NCI-H82 treated with DMSO at 0.1 percent for 48 hours (cell line): ENCODE measurements around the gene DEUP1.
"Not testable (repeated sequence)": the region's sequence is repeated elsewhere in the genome, so short reads cannot be mapped to it uniquely, and the experiment has no call there.

Source experiments
- DNase-seq: peaks from one replicate; lab custom pipeline; 2025; ENCODE audit not compliant: unreplicated experiment; lab: John Stamatoyannopoulos, UW

DEUP1 gene

DNA sequence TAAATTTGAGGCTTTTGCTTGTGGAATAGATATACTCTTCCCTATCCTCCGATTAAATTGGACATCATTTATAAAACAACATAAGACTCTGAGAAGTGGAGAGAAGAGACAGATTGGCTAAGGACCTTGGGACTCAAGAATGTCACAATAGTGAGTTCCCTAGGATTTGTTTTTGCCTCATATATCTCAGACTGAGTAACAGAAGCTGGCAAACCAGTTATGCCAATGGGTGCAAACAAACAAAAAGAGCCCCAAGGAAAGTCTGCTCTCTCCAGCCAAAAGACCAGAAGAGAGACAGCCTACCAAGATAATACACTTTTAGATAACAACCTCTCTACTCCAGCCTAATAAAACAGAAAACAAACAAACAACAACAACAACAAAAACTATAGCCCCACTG is 28.9 kb downstream of the DEUP1 start:
- DNase-seq = no peak

DNA sequence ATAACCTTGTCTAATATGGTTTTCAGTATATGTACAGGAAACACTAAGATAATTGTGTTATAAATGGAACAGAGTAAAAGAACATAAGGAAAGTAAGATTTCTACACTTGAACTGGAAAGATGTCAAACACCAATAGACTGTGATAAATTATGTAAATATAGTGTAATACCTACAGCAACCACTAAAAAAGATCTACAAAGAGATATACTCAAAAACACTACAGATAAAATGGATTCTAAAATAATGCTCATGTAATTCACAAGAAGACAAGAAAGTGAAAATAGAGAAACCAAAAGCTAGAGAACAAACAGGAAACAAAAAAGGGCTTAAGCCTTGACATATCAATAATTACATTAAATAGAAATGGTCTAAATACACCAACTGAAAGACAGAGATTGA is 30.9 kb downstream of the DEUP1 start:
- DNase-seq = no peak

DNA sequence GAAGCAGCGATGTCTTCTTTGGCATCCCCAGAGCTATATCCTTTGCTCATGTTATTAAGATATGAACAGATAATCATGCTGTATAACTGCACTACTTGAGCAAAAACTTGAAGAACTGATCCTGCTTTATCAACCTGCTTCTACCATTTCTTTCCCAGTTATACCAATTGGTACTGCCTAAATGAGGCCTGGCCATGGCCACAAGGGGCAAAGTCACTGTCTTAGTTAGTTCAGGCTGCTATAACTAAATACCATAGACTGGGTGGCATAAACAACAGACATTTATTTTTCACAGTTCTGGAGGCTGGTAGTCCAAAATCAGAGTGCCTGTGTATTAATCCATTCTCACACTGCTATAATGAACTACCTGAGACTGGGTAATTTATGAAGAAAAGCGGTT is 37.5 kb downstream of the DEUP1 start:
- DNase-seq = no peak

DNA sequence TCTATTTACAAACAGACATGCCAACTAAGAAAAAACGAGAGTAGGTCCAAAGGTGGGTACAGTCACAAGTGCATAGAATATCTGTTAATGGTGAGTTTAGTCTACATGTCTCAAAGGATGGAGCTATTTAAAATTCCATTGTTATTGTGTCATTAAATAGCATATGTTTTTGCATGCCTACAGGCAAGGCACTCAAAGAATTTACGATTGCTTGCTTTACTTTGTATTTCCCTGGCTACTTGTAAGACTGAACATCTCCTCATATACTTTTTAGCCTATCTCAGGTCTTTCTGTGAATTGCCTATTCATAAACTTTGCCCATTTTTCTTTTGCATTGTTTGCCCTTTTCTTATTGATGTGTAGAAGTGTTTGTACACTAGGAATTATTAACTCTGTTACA is 39.7 kb downstream of the DEUP1 start:
- no peak for DNase-seq

DNA sequence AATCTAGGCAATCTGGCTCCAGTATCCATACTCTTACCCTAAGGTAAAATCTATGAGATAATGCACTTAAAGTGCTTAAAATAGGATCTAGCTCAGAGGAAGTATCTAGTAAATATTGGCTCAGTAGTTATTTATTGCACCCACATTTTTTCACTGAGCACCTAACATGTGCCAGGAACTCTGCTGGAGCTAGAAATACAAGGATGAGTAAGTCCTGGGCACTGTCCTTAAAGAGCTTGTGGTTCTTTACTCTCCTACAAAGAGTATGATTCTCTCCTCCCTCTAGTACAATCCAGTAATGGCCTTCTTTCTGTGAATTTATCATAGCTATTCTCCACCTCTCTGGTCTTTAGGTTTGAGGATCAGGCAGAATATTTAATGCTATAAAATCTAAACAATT is 59.2 kb downstream of the DEUP1 start:
- no peak for DNase-seq

DNA sequence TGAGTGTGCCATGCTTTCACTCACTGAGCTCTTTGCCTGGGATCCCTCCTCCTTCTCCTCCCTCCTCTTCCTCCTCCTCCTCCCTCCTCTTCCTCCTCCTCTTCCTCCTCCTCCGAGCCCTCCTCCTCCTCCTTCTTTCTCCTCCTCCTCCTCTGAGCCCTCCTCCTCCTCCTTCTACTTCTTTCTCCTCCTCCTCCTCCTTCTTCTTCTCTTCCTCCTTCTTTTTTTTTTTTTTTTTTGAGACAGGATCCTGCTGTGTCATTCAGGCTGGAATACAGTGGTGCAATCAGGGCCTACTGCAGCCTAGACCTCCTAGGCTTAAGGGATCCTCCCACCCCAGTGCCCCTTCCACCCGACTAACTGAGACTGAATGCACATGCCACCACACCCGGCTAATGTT is 62.3 kb downstream of the DEUP1 start:
- no peak for DNase-seq

DNA sequence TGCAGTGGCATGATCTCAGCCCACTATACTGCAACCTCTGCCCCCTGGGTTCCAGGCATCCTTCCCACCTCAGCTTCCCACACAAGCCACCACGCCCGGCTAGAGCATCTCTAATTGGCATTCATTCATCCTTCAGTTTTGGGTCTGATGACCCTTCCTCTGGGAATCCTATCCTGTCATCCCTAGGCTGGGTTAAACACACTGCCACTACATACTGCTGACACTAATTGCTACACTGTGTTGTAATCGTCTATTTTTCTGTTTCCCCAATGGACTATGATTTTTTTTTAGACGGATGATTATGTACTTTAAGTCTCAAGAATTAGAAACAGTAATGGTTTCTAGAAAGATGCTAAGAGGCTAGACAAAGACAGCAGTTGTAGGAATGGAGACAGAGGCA is 62.8 kb downstream of the DEUP1 start:
- no peak for DNase-seq

DNA sequence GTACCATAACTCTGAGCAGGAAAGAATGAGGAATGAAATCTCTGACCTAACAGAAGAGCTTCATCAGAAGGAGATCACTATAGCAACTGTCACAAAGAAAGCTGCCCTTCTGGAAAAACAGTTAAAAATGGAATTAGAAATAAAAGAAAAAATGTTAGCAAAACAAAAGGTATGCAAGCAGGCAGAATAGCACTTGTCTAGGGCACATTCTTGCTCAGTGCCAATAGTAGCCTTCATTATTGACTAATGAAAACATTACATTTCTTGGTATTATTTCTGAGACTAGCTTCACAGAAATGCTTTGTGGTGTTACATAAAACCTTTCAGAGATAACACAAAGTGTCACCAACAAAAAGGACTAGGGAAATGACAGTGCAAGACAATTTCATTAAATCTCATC is 63.9 kb downstream of the DEUP1 start:
- DNase-seq = no peak

DNA sequence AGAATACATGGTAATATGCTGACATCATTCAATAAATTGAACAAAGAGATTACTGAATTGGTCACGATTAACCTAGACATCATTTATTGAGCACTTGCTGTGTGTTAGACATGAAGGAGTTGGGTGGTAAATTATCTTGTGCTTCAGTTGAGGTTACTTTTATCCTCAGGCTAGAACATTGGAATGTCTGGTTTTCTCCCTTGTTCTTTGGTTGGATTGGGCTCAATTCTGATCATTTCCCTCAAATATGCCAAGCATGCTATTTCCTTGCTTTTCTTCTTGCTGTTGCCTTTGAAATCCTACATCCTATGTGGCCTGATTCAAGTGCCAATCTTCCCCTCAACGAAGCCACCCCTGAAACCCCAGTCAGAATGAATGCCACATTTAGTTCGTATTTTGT is 65.8 kb downstream of the DEUP1 start:
- DNase-seq = no peak

DNA sequence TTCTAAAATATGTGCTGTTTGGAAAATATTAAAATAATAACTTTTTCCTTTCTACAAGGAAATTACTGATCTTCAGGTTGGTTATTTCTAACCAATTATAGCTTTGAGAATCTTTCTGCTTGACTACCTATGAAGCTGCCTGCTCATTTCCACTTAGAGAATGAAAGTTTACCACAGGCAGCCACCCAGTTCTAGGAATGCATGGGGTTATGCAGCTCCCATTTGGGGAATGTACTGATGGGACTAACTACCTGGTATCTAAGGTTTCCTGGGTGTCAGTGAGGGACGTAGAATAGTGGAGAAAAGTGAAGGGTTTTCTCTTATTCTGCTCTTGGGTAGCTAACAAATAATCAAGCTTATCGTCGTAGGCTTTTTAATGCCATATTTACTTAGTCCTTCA is 73.4 kb downstream of the DEUP1 start:
- no peak for DNase-seq

DNA sequence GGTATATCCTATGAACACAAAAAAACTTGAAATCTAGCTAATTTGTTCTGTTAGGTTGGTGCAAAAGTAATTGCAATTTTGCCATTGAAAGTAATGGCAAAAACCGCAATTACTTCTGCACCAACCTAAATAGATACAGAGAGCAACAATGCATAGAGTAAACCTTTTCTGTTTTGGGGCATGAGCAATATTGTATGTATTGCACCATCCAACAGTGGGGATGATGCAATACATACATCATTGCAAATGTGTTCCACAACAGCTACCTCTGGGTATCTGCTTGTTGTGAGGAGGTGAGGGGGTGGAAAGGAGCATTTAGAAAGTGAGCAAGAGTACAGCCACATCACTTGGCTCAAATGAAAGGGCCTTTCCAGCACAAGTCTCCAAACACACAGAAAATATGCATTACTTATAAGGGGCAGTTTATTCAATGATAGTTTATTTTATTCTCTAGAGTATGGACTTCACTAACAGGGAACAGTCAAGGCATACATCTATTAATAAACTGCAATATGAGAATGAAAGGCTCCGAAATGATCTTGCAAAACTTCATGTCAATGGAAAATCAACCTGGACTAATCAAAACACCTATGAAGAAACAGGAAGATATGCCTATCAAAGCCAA is 77.3 kb downstream of the DEUP1 start:
- no peak for DNase-seq

DNA sequence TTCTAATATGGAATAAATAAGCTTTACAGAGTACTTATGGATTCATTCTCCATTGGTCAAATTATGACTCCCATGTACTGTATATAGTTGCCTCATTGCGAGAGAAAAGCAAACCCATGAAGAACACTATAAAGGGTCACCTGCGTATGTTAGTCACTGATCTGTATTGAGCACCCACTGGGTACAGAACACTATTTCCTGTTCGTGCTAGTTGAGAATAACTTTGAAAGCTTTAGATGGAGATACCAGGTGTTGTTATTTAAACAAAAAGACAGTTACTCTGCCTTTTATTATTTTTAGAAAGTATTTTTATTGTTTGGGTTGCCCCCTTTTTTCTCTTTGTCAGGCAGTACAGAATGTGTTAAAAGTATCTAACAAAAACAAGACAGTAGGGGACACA is 79.9 kb downstream of the DEUP1 start:
- no peak for DNase-seq

DNA sequence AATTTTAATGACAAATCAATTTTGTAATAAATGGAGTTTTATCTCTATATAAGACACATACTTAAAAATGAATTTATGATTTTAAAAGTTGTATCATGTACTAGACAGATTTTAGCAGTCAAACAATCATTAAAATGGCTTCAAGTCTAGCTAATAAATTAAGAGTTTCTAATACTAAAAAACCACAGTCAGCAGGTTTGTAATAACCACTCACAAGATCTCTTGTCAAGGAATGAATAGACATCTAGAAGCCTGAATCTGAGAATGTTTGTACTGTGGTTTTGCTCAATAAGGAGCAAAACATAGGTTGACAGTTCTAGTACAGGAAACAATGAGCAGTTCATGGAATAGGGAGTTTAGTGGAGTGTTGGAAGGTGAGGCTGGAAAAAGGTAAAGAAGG is 81.2 kb downstream of the DEUP1 start:
- DNase-seq = no peak

DNA sequence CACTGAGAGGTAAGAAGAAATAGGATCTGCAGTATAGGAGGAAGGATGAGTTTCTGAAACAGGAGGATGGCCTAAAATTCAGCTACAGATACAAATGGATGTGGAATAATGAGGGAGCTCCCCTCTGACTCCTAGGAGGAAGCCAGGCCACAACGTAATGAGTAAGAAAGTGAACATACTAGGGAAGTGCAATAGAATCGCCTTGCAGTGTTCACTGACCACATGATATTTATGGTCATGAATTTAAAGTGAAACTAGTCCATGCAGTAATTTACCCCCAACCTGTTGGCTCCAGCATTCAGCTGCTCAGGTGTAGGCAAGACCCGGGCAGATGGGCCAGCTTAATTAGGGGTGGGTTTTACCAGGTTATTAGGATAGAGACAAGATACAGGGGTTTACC is 101.7 kb downstream of the DEUP1 start:
- DNase-seq = no peak

DNA sequence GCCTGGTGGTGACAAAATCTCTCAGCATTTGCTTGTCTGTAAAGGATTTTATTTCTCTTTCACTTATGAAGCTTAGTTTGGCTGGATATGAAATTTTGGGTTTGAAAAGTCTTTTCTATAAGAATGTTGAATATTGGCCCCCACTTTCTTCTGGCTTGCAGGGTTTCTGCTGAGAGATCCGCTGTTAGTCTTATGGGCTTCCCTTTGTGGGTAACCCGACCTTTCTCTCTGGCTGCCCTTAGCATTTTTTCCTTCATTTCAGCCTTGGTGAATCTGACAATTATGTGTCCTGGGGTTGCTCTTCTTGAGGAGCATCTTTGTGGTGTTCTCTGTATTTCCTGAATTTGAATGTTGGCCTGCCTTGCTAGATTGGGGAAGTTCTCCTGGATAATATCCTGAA is 112.7 kb downstream of the DEUP1 start:
- not testable (repeated sequence) for DNase-seq

DNA sequence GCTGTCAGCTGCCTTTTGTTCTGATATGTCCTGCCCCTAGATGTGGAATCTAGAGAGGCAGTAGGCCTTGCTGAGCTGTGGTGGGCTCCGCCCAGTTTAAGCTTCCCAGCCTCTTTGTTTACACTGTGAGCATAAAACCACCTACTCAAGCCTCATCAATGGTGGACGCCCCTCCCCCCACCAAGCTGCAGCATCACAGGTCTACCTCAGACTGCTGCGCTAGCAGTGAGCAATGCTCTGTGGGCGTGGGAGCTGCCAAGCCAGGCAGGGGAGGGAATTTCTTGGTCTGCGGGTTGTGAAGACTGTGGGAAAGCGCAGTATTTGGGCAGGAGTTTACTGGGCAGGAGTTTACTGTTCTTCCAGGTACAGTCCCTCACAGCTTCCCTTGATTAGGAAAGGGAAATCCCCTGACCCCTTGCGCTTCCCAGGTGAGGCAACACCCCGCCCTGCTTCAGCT is 114.1 kb downstream of the DEUP1 start:
- no peak for DNase-seq

DNA sequence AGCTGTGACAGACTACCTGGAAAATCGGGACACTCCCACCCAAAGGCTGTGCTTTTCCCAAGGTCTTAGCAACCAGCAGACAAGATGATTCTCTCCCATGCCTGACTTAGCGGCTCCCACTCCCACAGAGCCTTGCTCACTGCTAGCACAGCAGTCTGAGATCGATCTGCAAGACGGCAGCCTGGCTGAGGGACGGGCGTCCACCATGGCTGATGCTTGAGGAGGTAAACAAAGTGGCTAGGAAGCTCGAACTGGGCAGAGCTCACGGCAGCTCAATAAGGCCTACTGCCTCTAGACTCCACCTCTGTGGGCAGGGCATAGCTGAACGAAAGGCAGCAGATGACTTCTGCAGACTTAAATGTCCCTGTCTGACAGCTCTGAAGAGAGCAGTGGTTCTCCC is 127.7 kb downstream of the DEUP1 start:
- DNase-seq = no peak

DNA sequence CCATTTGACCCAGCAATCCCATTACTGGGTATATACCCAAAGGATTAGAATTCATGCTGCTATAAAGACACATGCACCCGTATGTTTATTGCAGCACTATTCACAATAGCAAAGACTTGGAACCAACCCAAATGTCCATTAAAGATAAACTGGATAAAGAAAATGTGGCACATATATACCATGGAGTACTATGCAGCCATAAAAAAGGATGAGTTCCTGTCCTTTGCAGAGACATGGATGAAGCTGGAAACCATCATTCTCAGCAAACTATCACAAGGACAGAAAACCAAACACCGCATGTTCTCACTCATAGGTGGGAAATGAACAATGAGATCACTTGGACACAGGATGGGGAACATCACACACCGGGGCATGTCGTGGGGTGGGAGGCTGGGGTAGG is 133.1 kb downstream of the DEUP1 start:
- not testable (repeated sequence) for DNase-seq

DNA sequence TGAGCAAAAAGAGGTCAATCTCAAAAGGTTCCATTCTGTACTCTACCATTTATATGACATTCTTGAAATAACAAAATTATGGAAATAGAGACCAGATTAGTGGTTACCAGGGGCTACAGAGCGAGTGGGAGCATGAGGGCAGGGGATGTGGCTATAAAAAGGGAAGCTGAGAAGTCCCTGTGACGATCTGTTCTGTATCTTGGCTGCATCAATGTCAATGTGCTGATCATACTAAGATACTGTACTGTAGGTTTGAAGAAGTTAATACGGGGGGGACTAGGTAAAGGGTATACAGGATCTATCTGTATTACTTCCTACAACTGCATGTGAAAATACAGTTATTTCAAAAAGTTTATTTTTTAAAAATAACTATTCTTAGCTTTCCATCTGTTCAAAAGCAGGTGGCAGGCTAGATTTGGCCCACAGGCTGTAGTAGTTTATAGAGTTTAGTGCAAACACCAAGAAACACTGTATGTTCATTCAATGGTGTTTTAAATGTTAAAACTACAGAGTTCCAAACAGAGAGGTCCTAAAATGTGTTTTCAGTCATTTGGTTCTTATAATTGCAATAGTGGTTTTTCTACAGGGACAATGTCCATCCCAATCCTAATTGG is 134.5 kb downstream of the DEUP1 start:
- no peak for DNase-seq

DNA sequence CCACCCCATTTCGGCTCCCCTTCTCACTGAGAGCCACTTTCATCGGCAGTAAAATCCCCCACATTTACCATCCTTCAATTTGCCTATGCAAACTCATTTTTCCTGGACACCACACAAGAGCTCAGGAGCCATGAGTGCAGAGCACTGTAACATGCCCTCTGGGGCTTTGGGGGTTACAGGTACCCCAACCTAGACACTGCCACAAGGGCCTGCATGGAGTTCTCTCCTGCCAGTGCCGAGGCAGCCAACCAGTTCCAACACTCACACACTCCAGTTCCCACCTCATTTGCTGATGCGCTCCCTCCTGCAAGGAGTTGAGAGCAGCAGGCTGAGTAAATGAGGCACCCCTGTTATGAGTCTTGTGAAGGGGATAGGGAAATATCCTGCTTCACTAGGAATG is 136.5 kb downstream of the DEUP1 start:
- DNase-seq = no peak

DNA sequence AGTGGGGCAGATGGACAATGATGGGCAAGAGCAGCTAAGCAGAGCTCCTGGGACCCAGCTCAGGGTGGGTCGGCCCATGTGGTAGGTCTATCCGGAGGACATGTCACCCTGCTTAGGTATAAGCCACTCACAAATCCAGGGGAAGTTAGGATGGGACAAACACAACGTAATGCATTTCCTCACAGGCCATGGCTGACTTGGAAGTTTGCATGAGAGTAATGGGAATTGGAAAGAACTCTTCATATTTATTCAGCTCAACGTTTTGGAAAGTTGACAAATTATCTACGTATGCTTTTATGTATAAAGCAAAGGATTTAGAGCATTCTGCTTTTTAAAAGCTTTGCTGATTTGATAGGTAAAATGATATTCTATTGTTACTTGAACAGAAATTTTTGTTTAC is 137.7 kb downstream of the DEUP1 start:
- DNase-seq = no peak

DNA sequence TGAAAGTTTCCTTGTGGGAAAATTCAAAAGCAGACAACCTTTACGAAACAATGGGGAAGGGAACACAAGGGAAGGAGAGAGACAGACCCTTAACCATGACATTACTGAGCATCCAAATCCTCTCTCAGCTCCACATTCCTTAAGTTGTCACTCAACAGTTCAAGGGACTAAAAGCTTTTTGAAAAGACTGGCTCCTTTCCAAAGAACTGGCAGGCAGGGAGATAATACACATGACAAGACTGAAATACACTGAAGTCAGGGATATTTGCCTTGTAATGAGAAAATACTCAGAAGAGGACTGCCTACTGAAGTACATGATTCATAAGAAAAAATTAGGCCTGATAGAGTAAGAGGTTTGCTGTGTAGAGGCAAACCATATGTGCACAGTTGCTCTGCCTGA is 143.6 kb downstream of the DEUP1 start:
- no peak for DNase-seq

DNA sequence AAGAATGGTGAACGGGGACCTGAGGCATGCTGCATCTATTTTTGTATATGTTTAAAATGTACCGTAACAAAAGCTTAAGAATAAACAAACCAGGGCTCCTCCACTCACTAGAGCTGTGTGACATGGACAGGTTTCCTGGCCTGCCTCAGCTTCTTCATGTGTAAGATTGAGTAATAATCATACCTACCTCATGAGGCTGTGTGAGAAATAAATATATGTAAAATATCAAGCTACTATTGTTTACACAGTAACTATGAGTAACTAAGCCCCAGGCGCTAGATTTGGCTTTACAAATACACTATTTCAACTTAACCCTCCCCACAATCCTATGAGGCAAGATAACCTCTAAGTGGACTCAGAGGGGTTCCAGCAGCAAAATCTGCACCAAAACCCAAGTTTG is 146.3 kb downstream of the DEUP1 start:
- no peak for DNase-seq
